Measurements from ENCODE around the gene TRIM29. TPM values are rescaled to one million over a fixed set of nuclear protein-coding genes. Genes with fewer than 3 reads are reported as not detected.

Gene TRIM29
- total RNA-seq, 1 donor from 2014 or later: 146 TPM

DNA sequence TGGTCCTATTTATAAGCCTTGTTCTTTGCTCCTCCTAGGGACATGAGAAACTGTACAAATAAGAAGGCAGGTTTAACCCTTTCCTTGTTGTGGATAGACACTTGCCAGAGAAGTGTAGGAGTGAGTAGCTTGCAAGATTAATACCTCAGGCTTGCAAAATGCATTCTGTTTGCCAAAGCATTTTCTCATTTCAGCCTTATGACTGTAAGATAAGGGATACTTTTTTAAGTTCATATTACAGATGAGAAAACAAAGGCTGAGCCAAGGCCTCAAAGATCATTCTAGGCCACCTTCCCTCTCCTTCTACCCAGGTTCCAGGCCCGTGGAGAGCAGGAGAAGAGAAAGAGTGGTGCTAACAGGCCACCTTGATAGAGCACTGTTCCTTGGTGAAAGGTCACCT lies 46.8 kb downstream of the TRIM29 start:
- no peak for DNase-seq (ENCODE audit: low read depth)
- H3K4me3 ChIP-seq (ENCODE audit: low read depth, low read length): no peak overlapping the region
- peaks cover 5% of the 10 kb centered on the region for H3K27me3 ChIP-seq (ENCODE audit: control insufficient read depth, insufficient read depth, low read length)
- H3K36me3 ChIP-seq (ENCODE audit: control insufficient read depth, insufficient read depth, low read length): no peaks in the 10 kb centered on the region
- TF ChIP-seq, protein P1, sequence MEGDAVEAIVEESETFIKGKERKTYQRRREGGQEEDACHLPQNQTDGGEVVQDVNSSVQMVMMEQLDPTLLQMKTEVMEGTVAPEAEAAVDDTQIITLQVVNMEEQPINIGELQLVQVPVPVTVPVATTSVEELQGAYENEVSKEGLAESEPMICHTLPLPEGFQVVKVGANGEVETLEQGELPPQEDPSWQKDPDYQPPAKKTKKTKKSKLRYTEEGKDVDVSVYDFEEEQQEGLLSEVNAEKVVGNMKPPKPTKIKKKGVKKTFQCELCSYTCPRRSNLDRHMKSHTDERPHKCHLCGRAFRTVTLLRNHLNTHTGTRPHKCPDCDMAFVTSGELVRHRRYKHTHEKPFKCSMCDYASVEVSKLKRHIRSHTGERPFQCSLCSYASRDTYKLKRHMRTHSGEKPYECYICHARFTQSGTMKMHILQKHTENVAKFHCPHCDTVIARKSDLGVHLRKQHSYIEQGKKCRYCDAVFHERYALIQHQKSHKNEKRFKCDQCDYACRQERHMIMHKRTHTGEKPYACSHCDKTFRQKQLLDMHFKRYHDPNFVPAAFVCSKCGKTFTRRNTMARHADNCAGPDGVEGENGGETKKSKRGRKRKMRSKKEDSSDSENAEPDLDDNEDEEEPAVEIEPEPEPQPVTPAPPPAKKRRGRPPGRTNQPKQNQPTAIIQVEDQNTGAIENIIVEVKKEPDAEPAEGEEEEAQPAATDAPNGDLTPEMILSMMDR (IDR thresholded peaks at IDR 0.05; ENCODE audit: insufficient read depth, low read length, severe bottlenecking): no peak
- FAIRE-seq: peak; percentile 7

DNA sequence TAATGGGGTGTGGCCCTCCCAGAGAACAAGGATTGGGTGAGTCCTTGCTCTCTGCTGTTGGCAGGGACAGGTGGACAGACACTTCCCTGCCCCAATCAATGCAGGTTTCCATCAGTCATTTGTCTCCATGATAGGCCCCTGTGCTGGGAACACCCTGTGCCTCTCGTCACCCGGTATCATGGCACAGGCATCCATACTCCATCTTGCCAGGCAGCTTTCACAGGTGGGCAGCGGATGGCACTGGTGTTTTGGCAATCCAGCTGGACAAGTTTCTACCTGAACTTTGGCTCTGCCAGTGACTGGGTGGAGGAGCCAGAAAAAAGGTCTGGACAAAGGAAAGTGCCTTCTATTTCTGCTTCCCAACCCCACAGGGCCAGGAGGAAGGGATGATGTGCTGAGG lies 47.5 kb downstream of the TRIM29 start:
- TF ChIP-seq, protein P1 (IDR thresholded peaks at IDR 0.05; ENCODE audit: insufficient read depth, low read length, severe bottlenecking): no peak
- H3K36me3 ChIP-seq (ENCODE audit: control insufficient read depth, insufficient read depth, low read length): no peaks in the 10 kb centered on the region
- H3K27me3 ChIP-seq (ENCODE audit: control insufficient read depth, insufficient read depth, low read length): peaks cover 4% of the 10 kb centered on the region
- peak; percentile 7 for FAIRE-seq
- H3K4me3 ChIP-seq (ENCODE audit: low read depth, low read length): no peak overlapping the region
- DNase-seq (ENCODE audit: low read depth): no peak

GRCh38 chr11:120089036-120090001 lies 48.6 kb downstream of the TRIM29 start:
- Histone ChIP-seq H3K4me3 (ENCODE audit: low read depth, low read length) (no peak overlapping the region), H3K36me3 (ENCODE audit: control insufficient read depth, insufficient read depth, low read length) (no peaks in the 10 kb centered on the region), H3K27me3 (ENCODE audit: control insufficient read depth, insufficient read depth, low read length) (peaks cover 4% of the 10 kb centered on the region)
- TF ChIP-seq, protein P1 (IDR thresholded peaks at IDR 0.05; ENCODE audit: insufficient read depth, low read length, severe bottlenecking): no peak
- FAIRE-seq: no peak
- DNase-seq (ENCODE audit: low read depth): no peak

GRCh38 chr11:120088056-120088455 lies 49.9 kb downstream of the TRIM29 start:
- H3K27me3 ChIP-seq (ENCODE audit: control insufficient read depth, insufficient read depth, low read length): peaks cover 4% of the 10 kb centered on the region
- FAIRE-seq: no peak

GRCh38 chr11:120086651-120087050 lies 51.3 kb downstream of the TRIM29 start:
- DNase-seq (ENCODE audit: low read depth) (no peak), FAIRE-seq (no peak)
- TF ChIP-seq, protein P1 (IDR thresholded peaks at IDR 0.05; ENCODE audit: insufficient read depth, low read length, severe bottlenecking): no peak
- H3K4me3 ChIP-seq (ENCODE audit: low read depth, low read length): no peak overlapping the region
- no peaks in the 10 kb centered on the region for H3K36me3 ChIP-seq (ENCODE audit: control insufficient read depth, insufficient read depth, low read length)
- H3K27me3 ChIP-seq (ENCODE audit: control insufficient read depth, insufficient read depth, low read length): peaks cover 4% of the 10 kb centered on the region

More at GRCh38 chr11:120088056-120088455, 49.9 kb downstream of the TRIM29 start:
- no peak for DNase-seq (ENCODE audit: low read depth)
- Histone ChIP-seq H3K4me3 (ENCODE audit: low read depth, low read length) (no peak overlapping the region), H3K36me3 (ENCODE audit: control insufficient read depth, insufficient read depth, low read length) (no peaks in the 10 kb centered on the region)
- TF ChIP-seq, protein P1 (IDR thresholded peaks at IDR 0.05; ENCODE audit: insufficient read depth, low read length, severe bottlenecking): no peak

Data from bronchial epithelial cell (primary cell).